Measurements from ENCODE around the gene RAB17.
"Not testable (repeated sequence)": the region's sequence is repeated elsewhere in the genome, so short reads cannot be mapped to it uniquely, and the experiment has no call there.

RAB17 gene

DNA sequence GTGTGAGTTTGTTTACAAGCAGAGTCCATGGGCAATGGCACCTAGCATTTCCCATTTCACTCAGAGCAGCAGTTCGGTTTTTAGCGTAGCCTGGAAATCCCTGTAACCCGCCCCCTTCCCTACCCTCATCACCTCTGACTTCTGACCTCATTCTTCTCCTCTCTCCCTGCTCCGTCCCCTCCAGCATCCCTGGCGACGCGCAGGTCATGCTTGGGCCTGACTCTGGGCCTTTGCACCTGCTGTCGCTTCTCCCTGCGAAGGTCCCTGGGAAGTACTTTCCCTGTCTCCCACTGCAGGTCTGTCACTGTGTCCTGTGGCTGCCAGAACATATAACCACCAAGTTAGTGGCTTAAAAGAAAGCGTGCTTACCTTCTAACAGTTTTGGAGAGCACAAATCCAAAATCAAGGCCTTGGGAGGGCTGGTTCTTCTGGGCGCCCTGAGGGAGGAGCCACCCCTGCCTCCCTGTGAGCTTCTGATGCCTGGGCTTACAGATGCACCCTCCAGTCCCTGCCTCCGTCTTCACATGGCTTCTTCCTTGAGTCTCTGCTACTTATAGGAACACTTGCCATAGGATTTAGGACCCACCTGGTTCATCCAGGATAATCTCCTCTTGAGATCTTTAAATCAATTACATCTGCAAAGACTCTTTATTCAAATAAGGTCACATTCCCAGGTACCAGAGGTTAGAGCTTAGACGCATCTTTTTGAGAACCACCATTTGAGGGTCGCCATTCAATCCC, 8.1 kb upstream of the RAB17 start:
- Histone ChIP-seq H3K27me3 (replicated peaks; ENCODE audit: control insufficient read depth, insufficient read depth, low read length) (no peaks in the 10 kb centered on the region), H3K36me3 (ENCODE audit: control insufficient read depth, insufficient read depth, low read length) (no peaks in the 10 kb centered on the region), H3K4me3 (replicated peaks; ENCODE audit: low read depth, low read length) (no peak overlapping the region)
- no peak for DNase-seq (ENCODE audit: extremely low read depth, insufficient read length)
- TF ChIP-seq, protein P1, sequence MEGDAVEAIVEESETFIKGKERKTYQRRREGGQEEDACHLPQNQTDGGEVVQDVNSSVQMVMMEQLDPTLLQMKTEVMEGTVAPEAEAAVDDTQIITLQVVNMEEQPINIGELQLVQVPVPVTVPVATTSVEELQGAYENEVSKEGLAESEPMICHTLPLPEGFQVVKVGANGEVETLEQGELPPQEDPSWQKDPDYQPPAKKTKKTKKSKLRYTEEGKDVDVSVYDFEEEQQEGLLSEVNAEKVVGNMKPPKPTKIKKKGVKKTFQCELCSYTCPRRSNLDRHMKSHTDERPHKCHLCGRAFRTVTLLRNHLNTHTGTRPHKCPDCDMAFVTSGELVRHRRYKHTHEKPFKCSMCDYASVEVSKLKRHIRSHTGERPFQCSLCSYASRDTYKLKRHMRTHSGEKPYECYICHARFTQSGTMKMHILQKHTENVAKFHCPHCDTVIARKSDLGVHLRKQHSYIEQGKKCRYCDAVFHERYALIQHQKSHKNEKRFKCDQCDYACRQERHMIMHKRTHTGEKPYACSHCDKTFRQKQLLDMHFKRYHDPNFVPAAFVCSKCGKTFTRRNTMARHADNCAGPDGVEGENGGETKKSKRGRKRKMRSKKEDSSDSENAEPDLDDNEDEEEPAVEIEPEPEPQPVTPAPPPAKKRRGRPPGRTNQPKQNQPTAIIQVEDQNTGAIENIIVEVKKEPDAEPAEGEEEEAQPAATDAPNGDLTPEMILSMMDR (IDR thresholded peaks at IDR 0.05; ENCODE audit: insufficient read depth, low read length, poor library complexity, severe bottlenecking) = no peak

DNA sequence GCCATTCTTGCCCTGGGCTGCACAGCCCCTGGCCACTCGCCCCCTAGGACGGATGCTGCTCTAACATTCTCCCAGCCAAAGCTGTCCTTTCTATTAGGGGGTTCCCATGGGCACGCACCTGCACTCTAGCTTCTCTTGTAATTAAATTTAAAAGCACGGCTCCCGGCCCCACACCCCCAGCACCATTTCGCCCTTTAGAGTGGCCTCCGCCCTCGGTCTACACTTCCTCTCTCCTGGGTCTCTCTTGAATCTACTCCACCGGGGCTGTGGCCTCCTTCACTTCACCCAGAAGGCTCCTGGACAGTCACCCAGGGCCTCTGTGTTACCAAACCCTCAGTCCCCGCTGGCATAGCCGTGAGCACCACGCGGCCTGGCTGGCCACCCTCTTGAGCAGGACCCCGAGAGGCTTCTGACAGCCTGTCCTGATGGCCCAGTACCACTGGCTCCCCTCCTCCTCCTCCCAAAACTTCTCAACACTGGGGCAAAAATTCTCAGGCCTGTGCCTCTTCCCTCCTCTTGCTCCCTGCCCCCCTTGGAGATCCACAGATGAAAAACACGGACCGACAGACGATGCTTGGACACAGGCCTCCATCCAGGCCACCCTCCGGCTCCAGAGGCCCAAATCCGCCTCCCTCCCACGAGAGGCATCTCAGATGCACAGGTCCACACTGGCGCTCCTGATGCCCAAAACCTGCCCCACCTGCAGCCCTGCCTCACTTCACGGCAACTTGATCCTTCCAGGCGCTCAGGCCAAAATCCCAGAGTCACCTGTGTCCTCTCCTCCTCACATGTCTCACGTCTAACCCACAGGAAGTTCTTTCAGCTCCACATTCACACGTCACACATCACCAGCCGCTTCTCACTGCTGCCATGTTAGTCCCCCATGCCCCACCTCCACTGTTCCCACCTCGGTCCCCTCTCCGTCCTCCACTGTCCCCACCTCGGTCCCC, 6.9 kb upstream of the RAB17 start:
- no peak for DNase-seq (ENCODE audit: extremely low read depth, insufficient read length)
- Histone ChIP-seq H3K4me3 (replicated peaks; ENCODE audit: low read depth, low read length) (no peak overlapping the region), H3K27me3 (replicated peaks; ENCODE audit: control insufficient read depth, insufficient read depth, low read length) (no peaks in the 10 kb centered on the region), H3K36me3 (ENCODE audit: control insufficient read depth, insufficient read depth, low read length) (no peaks in the 10 kb centered on the region)
- TF ChIP-seq, protein P1 (IDR thresholded peaks at IDR 0.05; ENCODE audit: insufficient read depth, low read length, poor library complexity, severe bottlenecking) = no peak

DNA sequence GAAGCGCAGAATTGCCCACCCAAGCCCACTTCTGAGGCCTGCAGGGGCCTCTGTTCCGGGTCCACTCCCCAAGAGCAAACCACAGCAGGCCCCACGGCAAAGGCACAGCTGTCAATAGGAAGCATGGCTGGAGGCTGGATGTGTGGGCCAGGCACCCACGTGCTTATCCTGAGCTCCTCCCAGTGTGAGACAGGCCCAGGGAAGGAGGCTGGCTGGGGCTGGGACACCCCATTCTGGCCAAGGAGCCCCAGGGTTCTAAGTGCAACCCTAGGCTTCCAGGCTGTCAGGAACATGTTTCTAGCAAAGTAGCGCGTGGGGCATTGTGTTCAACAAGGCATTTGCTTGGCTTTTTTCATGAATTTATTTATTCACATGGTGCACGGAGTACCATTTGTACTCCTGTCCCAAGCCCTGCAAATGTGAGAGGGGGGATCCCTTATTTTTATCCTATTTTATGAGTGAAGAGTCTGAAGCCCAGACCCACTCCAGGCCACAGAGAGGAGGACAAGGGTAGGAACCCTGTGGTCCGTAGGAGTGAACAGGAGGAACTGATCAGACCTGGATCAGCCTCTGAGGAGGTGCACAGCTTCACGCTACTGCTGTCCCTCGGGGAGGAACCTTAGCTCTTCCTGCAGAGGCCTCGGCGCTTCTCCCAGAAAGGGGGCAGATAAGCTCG, 6.1 kb upstream of the RAB17 start:
- DNase-seq (ENCODE audit: extremely low read depth, insufficient read length) = no peak
- H3K4me3 ChIP-seq (replicated peaks; ENCODE audit: low read depth, low read length) = no peak overlapping the region
- TF ChIP-seq, protein P1 (IDR thresholded peaks at IDR 0.05; ENCODE audit: insufficient read depth, low read length, poor library complexity, severe bottlenecking) = no peak

DNA sequence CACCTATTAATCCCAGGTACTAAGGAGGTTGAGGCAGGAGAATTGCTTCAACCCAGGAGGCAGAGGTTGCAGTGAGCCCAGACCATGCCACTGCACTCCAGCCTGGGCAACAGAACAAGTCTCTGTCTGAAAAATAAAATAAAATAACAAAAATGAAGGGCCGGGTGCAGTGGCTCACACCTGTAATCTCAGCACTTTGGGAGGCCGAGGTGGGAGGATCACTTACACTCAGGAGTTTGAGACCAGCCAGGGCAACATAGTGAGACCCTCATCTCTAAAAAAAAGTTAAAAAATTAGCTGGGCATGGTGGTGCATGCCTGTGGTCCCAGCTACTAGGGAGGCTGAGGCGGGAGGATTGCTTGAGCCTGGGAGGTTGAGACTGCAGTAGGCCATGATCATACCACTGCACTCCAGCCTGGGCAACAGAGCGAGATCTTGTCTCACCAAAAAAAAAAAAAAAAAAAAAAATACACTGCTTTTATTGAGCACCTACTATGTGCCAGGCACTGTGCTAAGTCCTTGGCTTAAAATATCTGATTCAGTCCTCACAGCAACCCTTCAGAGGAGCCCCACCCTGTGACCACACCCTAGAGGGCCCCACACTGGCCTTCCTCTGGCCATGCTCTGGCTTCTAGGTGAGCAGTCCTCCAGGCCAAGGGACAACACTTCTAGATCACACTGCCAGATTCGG, 5.4 kb upstream of the RAB17 start:
- H3K4me3 ChIP-seq (replicated peaks; ENCODE audit: low read depth, low read length); DNase-seq (ENCODE audit: extremely low read depth, insufficient read length); H3K27me3 ChIP-seq (replicated peaks; ENCODE audit: control insufficient read depth, insufficient read depth, low read length); H3K36me3 ChIP-seq (ENCODE audit: control insufficient read depth, insufficient read depth, low read length): not testable (repeated sequence)

More for the DNA sequence above, 6.1 kb upstream of the RAB17 start:
- no peaks in the 10 kb centered on the region for H3K36me3 ChIP-seq (ENCODE audit: control insufficient read depth, insufficient read depth, low read length)
- H3K27me3 ChIP-seq (replicated peaks; ENCODE audit: control insufficient read depth, insufficient read depth, low read length) = no peaks in the 10 kb centered on the region

DNA sequence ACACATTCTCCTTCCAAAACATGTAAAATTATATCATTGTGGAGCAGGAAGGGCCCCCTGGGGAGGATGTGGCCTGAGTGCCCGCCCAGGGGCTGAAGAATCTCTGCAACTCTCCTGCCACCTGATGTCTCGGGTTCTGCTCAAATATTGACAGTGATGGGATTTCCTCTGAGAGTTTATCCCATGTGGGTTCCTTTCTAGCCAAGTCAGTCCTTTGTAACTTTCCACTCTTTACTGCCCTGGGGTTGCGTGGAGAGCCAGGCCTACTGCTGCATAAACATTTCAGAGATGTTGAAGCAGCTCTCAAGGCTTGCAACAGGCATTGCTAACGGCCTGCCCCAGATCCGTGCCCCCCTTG, 4.0 kb upstream of the RAB17 start:
- DNase-seq (ENCODE audit: extremely low read depth, insufficient read length) = no peak
- no peak overlapping the region for H3K4me3 ChIP-seq (replicated peaks; ENCODE audit: low read depth, low read length)
- H3K27me3 ChIP-seq (replicated peaks; ENCODE audit: control insufficient read depth, insufficient read depth, low read length) = no peaks in the 10 kb centered on the region
- TF ChIP-seq, protein P1 (IDR thresholded peaks at IDR 0.05; ENCODE audit: insufficient read depth, low read length, poor library complexity, severe bottlenecking) = no peak
- no peaks in the 10 kb centered on the region for H3K36me3 ChIP-seq (ENCODE audit: control insufficient read depth, insufficient read depth, low read length)

Data from GM06990 (cell line).